22Rv1 (cell line): ENCODE results near the gene RNGTT.

Experiments
- ZFX ChIP-seq: fragments of 450-650 bp; IDR thresholded peaks from 2 replicates; pipeline ENCODE4 v1.6.1; 2017; ENCODE audit warnings: antibody characterized with exemption, borderline replicate concordance
- TF ChIP-seq, protein P1 (sequence below): fragments of 450-650 bp; IDR thresholded peaks from 2 replicates; pipeline ENCODE4 v1.5.1; 2017; ENCODE audit warnings: mild to moderate bottlenecking

- TF ChIP-seq, protein P1, sequence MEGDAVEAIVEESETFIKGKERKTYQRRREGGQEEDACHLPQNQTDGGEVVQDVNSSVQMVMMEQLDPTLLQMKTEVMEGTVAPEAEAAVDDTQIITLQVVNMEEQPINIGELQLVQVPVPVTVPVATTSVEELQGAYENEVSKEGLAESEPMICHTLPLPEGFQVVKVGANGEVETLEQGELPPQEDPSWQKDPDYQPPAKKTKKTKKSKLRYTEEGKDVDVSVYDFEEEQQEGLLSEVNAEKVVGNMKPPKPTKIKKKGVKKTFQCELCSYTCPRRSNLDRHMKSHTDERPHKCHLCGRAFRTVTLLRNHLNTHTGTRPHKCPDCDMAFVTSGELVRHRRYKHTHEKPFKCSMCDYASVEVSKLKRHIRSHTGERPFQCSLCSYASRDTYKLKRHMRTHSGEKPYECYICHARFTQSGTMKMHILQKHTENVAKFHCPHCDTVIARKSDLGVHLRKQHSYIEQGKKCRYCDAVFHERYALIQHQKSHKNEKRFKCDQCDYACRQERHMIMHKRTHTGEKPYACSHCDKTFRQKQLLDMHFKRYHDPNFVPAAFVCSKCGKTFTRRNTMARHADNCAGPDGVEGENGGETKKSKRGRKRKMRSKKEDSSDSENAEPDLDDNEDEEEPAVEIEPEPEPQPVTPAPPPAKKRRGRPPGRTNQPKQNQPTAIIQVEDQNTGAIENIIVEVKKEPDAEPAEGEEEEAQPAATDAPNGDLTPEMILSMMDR, result no peak
- no peak for TF ChIP-seq ZFX
Observed at GRCh38 chr6:88958842-88959241, 4.6 kb downstream of the RNGTT start.
